Measurements from ENCODE around the gene ARF6.

Gene ARF6

GRCh38 chr14:49915085-49915484 lies 22.2 kb downstream of the ARF6 start (continued):
- no peak for TF ChIP-seq ZNF692 (tag by site-specific recombination; IDR thresholded peaks at IDR 0.05)
- TF ChIP-seq, protein P1, sequence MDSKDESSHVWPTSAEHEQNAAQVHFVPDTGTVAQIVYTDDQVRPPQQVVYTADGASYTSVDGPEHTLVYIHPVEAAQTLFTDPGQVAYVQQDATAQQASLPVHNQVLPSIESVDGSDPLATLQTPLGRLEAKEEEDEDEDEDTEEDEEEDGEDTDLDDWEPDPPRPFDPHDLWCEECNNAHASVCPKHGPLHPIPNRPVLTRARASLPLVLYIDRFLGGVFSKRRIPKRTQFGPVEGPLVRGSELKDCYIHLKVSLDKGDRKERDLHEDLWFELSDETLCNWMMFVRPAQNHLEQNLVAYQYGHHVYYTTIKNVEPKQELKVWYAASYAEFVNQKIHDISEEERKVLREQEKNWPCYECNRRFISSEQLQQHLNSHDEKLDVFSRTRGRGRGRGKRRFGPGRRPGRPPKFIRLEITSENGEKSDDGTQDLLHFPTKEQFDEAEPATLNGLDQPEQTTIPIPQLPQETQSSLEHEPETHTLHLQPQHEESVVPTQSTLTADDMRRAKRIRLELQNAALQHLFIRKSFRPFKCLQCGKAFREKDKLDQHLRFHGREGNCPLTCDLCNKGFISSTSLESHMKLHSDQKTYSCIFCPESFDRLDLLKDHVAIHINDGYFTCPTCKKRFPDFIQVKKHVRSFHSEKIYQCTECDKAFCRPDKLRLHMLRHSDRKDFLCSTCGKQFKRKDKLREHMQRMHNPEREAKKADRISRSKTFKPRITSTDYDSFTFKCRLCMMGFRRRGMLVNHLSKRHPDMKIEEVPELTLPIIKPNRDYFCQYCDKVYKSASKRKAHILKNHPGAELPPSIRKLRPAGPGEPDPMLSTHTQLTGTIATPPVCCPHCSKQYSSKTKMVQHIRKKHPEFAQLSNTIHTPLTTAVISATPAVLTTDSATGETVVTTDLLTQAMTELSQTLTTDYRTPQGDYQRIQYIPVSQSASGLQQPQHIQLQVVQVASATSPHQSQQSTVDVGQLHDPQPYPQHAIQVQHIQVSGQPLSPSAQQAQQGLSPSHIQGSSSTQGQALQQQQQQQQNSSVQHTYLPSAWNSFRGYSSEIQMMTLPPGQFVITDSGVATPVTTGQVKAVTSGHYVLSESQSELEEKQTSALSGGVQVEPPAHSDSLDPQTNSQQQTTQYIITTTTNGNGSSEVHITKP (tag by site-specific recombination; IDR thresholded peaks at IDR 0.05): 0 out of 2 replicates have a peak, but pooled peaks have one; percentile 13
- no peak for TF ChIP-seq SALL2 (tag by site-specific recombination; IDR thresholded peaks at IDR 0.05; ENCODE audit: borderline replicate concordance)
- no peak for TF ChIP-seq ZSCAN16 (tag by site-specific recombination; IDR thresholded peaks at IDR 0.05)
- no peak for TF ChIP-seq HOXA7 (CRISPR knock-in tag; IDR thresholded peaks at IDR 0.05; ENCODE audit: borderline replicate concordance)
- TF ChIP-seq MZF1 (tag by site-specific recombination; IDR thresholded peaks at IDR 0.05; ENCODE audit: borderline replicate concordance): 0 out of 2 replicates have a peak, but pooled peaks have one; percentile 17
- TF ChIP-seq GLIS1 (tag by site-specific recombination; IDR thresholded peaks at IDR 0.05): no peak
- TF ChIP-seq ZFHX2 (tag by site-specific recombination; conservative IDR thresholded peaks at IDR 0.05): peak; percentile 46
- TF ChIP-seq OSR2 (tag by site-specific recombination; IDR thresholded peaks at IDR 0.05): peak; percentile 76
- TF ChIP-seq ZNF174 (tag by site-specific recombination; IDR thresholded peaks at IDR 0.05): no peak
- 0 out of 2 replicates have a peak, but pooled peaks have one; percentile 26 for TF ChIP-seq ZBTB17 (tag by site-specific recombination; IDR thresholded peaks at IDR 0.05)
- TF ChIP-seq ZBTB7A (tag by site-specific recombination; IDR thresholded peaks at IDR 0.05; ENCODE audit: low read depth): no peak

DNA sequence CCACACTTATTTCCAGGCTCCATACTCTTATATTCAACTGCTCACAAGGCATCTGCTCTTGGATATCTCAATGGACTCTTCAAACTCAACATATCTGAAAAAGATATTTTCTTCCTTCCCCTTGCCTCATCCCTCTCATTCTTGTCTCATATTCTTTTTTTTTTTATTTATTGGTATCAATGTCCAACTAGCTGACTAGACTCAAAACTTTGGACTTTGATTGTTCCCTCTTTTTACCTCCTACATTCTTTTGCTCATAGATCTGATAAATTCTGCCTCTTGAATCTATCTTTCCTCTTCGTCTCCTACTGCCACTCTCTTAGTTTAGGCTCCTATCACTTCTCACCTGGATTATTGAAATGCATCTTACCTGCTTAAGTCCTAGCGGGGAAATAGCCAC lies 25.8 kb downstream of the ARF6 start:
- Histone ChIP-seq H3K27ac (ENCODE audit: extremely low read depth, low read depth, low read length) (no peak overlapping the region), H3K36me3 (ENCODE audit: control insufficient read depth in 2 of 2, insufficient read depth in 1 of 2, low read length in 2 of 2) (no peaks in the 10 kb centered on the region), H3K4me3 (ENCODE audit: low read depth, low read length) (no peak overlapping the region), H3K4me1 (ENCODE audit: control insufficient read depth, insufficient read depth, low read length) (peaks cover 12% of the 10 kb centered on the region), H3K9me3 (ENCODE audit: control insufficient read depth, insufficient read depth, low read depth, low read length) (no peaks in the 10 kb centered on the region)
- ChIA-PET POLR2A (no interaction called here), CTCF (interaction anchor here (0.7 to 1.6 kb wide), 2 partner anchors 66 to 127 kb away, joined by 3 to 6 read pairs; partner anchors contain the start of gene NEMF)
- TF ChIP-seq ZBTB7A (tag by site-specific recombination; IDR thresholded peaks at IDR 0.05; ENCODE audit: low read depth) (no peak), ZNF777 (tag by site-specific recombination; IDR thresholded peaks at IDR 0.05; ENCODE audit: borderline replicate concordance) (no peak), ZNF488 (tag by site-specific recombination; IDR thresholded peaks at IDR 0.05) (no peak), SCRT2 (tag by site-specific recombination; IDR thresholded peaks at IDR 0.05) (no peak), ZNF830 (tag by site-specific recombination; IDR thresholded peaks at IDR 0.05; ENCODE audit: low read depth) (no peak), ZNF169 (tag by site-specific recombination; IDR thresholded peaks at IDR 0.05) (no peak), ZNF560 (tag by site-specific recombination; IDR thresholded peaks at IDR 0.05; ENCODE audit: borderline replicate concordance) (no peak), ZNF510 (tag by site-specific recombination; IDR thresholded peaks at IDR 0.05; ENCODE audit: insufficient replicate concordance) (no peak), ZNF280D (tag by site-specific recombination; IDR thresholded peaks at IDR 0.05) (no peak), HOXA7 (CRISPR knock-in tag; IDR thresholded peaks at IDR 0.05; ENCODE audit: borderline replicate concordance) (no peak), ZNF521 (tag by site-specific recombination; IDR thresholded peaks at IDR 0.05) (no peak), GLI2 (tag by site-specific recombination; IDR thresholded peaks at IDR 0.05; ENCODE audit: borderline replicate concordance, low read depth) (no peak), BCL6B (tag by site-specific recombination; IDR thresholded peaks at IDR 0.05) (no peak)
